Stimulated activated CD8-positive, alpha-beta memory T cell treated with anti-CD3 and anti-CD28 coated beads, Interleukin-12 subunit alpha, Interleukin-12 subunit beta, amount 100 ng/mL, for 24 hours (primary cell): ENCODE results near the gene HDGF.

ENCODE experiments used
- DNase-seq: peaks from one replicate; pipeline ENCODE4 v3.0.0-alpha.2; 2020; ENCODE audit errors: extremely low read depth

Gene HDGF

DNA sequence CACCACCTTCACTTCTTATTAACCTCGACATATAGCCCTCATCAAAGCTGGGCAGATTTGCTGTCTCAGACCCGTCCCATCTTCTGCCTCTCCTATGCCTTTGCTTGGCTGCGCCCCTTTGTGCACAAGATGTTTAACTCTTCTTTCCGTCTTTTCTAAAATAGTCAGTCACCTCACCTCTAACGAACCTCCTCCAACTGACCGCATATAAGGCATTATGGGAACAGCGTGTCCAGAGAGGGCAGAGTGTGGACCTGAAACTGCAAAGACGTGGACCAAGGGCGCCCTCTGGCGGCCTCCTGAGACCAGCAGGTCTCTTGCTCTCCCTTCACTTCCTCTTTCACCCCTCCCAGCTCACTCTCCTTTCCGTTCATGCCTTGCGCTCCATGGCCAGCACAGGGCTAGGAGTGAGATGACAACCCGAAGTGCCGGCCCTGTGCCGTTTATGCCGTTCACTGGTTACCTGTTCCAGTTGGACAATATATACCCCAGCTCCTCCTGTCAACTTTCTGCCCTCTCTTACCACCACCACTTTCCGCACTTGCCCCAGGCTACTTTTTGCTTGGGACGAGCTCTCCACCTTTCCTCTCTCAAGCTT lies 25.7 kb downstream of the HDGF start:
- no peak for DNase-seq

DNA sequence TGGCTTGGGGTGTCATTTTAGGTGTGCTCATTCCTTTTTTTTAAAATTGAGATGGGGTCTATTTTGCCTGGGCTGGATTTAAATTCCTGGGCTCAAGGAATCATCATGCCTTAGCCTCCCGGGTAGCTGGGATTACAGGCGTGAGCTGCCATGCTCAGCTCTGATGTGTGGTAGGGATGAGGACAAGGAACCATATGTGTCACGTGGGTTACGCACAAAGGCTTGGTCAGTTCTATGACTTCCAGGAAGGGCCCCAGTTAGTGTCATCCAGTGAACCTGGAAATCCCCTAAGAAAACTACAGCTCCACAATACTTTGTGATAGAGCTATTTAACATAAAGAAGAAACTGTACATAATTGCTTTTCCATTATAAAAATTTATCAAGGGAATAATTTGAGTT lies 29.9 kb downstream of the HDGF start:
- DNase-seq, result no peak

GRCh38 chr1:156721131-156721530 lies 30.3 kb downstream of the HDGF start:
- DNase-seq, result no peak

DNA sequence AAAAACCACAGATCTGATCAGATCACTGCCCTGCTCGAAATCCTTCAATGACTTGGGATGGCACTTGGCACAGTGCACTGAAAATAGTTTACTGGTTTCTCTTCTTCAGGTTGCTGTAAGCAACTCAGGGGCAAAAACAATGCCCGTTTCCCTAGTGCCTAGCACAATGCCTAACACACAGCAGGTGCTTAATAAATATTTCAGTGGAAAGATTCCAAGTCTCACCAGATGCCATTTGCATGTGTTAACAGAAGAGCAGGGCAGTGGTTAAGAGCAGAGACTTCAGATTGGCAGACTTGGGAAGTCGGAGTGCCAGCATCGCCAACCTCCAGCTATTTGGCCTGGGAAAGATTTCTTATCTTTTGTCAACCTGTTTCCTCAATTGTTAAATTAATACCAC lies 34.1 kb downstream of the HDGF start:
- no peak for DNase-seq

DNA sequence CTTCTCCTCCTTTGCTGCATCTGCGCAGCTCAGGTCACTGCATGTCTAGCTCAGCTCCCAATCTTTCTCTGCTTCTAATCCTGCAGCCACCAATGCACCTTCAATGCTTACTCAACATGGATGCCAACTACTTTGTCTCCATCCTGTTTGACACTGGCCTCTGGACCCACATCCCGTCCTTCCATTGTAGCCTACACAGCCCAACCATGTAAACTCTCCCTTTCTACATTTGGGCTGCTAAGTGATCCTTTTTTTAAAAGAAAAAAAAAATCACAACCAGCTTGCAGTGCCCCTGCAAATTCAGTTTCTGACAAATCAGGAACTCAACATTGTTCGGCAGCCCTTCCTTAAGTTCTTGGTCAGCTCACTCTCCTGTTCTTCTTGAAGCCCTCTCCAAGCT lies 36.6 kb downstream of the HDGF start:
- DNase-seq, result no peak

DNA sequence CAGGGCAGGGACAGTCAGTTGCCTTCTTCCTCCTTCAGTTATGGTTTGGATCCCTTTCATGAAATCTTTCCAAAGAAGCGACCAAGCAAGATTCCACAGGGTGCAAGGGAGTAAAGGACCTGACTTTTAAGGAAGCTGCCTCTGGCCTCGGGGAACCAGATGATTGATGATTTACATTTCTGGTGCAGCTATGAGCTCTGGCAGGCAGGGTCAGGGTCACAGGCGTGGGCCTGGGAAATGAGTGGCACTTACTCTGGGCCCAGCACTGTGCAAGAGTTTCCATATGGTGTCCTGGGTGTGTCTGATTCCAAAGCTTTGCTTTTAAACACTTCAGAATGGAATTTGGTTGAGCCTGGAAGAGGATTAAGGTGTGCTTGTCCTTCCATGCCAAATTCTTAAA lies 38.8 kb downstream of the HDGF start:
- no peak for DNase-seq

- DNase-seq, result no peak
These were observed 40.3 kb downstream of the HDGF start for GRCh38 chr1:156711011-156711817.

DNA sequence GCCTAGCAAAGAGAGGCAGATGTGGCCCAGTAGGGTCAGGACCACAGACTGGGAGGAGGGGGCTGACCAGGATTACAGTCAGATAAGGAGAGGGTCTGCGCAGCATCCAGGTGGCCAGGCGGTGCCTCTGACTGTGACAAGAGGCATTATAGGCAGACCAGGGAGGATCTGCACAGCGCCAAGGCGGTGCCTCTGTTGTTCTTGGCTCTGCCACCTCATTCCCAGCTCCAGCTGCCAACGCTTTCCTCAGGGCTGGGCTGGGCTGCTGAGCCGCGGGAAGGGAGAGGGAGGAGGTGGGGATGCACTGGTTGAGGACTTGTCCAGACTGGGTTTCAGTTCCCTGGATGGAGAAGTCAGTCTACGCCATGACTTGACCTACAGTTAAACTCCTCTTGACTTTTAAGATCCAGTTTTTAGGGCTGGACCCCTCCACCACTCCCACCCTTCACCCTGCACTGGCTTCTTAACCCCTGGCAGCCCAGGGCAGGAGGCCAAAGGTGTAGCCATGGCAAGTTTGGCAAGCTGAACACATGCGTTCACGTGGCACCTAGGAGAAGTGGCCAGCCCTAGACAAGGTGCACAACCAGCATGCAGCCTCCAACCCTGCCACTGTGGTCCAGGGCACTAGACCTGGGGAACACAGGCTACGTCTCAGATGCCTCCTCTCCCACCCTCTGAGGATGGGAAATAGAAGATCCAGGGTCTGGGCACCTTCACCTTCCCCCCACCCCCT lies 41.6 kb downstream of the HDGF start:
- DNase-seq, result no peak

GRCh38 chr1:156709031-156709430 lies 42.4 kb downstream of the HDGF start:
- no peak for DNase-seq

- no peak for DNase-seq
These were observed 43.2 kb downstream of the HDGF start for GRCh38 chr1:156708218-156708661.

- no peak for DNase-seq
These were observed 43.9 kb downstream of the HDGF start for GRCh38 chr1:156707417-156708217.

- DNase-seq, result no peak
These were observed 44.6 kb downstream of the HDGF start for GRCh38 chr1:156706657-156707416.

GRCh38 chr1:156705918-156706656 lies 45.4 kb downstream of the HDGF start:
- no peak for DNase-seq

GRCh38 chr1:156705321-156705917 lies 46.1 kb downstream of the HDGF start, which contains the start of gene CRABP2:
Gene CRABP2 (minus strand): TSS chr1:156705583. CDS start chr1:156705446, 137 bp downstream.
- no peak for DNase-seq

- DNase-seq, result no peak
These were observed 46.5 kb downstream of the HDGF start for GRCh38 chr1:156704930-156705320.

DNA sequence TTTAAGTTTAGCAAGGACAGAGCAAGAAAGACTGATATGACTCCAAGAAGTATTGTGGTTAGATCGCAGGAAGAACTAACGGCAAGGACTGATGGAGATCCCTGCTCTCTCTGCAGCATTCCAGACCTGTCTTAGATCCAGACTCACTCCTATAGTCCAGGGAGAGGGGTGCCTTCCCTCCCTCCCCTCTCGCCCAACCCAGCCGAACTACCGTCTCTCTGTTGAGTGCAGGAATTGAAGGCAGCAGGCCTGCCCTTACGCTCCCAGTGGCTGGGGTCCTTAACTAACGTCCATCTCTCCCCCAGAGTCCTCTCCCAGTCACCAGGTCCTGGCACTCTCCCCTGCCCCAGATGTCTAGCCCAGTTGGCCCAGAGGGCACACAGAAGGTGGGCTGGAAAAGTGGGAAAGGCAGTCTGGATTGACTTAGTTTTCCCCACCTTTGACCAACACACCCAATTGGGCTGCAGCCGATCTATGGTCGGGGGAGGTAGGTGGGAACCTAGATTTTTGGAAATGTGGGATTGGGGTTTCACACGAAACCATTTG lies 47.2 kb downstream of the HDGF start:
- DNase-seq, result no peak

- no peak for DNase-seq
These were observed 47.7 kb downstream of the HDGF start for GRCh38 chr1:156703741-156704140.

- no peak for DNase-seq
These were observed 48.1 kb downstream of the HDGF start for GRCh38 chr1:156703336-156703735.

DNA sequence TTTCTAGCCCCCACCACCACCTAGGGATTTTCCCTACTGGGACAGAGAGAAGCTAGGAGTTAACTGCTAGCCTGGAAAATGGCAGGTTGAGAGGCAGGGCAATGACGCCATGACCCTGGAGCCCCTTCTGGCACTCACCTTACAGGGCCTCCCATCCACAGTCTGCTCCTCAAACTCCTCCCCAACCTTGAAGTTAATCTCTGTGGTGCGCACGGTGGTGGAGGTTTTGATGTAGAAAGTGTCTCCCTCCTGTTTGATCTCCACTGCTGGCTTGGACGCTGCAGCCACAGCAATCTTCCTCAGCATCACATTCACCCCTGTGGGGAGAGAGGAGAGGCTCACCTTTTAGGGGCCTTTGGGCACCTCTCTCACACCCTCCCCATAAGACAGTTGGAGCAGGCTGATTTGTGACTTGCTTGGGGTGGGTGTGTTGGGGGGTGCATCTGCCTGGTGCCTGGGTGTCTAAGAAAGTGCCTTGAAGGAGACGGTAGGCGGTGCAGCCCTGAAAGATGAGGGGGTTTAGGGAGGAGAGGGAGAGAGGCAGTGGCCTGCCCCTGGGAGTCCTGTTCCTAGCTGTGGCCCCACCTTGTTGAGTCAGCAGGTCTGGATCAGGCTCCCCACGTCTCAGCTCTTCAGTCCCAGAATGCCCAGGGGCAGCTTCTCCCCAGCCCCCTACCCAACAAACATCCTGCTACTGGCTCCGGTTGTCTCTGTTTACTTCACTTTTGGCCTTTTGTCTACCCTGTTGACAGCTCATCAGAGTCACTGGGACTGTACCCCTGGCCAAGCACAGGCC lies 50.5 kb downstream of the HDGF start:
- DNase-seq, result no peak
